H7 (cell line): ENCODE data around the gene AKIP1. TPM values are rescaled to one million over a fixed set of nuclear protein-coding genes. Genes with fewer than 3 reads are reported as not detected.
"Not testable (repeated sequence)": the region's sequence is repeated elsewhere in the genome, so short reads cannot be mapped to it uniquely, and the experiment has no call there.

Source experiments
- DNase-seq: peaks from one replicate; pipeline ENCODE4 v3.0.0; 2012
- H3K27me3 ChIP-seq: 2 replicates; pipeline ENCODE4 v1.6.0; 2011; ENCODE audit warnings: mild to moderate bottlenecking, low read length; ENCODE audit not compliant: control insufficient read depth, insufficient read depth
- H3K36me3 ChIP-seq: replicated peaks from 2 replicates; pipeline ENCODE4 v1.5.1; 2011; ENCODE audit warnings: low read length; ENCODE audit not compliant: control insufficient read depth, insufficient read depth
- H3K4me3 ChIP-seq: 2 replicates; pipeline ENCODE4 v1.5.1; 2011; ENCODE audit warnings: low read depth, mild to moderate bottlenecking, control low read depth, low read length, moderate library complexity; ENCODE audit not compliant: insufficient read depth
- total RNA-seq: library from RNA; depleted of rRNA; stranded (reverse); fragments of >200 nt; shearing (Covaris generic); gene quantifications from 2 replicates; pipeline ENCODE4 v1.2.3, GENCODE V29; 2014; rRNA removed

The AKIP1 gene, protein sequence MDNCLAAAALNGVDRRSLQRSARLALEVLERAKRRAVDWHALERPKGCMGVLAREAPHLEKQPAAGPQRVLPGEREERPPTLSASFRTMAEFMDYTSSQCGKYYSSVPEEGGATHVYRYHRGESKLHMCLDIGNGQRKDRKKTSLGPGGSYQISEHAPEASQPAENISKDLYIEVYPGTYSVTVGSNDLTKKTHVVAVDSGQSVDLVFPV
- total RNA-seq: 41.8 and 50.3 TPM in 2 replicates

DNA sequence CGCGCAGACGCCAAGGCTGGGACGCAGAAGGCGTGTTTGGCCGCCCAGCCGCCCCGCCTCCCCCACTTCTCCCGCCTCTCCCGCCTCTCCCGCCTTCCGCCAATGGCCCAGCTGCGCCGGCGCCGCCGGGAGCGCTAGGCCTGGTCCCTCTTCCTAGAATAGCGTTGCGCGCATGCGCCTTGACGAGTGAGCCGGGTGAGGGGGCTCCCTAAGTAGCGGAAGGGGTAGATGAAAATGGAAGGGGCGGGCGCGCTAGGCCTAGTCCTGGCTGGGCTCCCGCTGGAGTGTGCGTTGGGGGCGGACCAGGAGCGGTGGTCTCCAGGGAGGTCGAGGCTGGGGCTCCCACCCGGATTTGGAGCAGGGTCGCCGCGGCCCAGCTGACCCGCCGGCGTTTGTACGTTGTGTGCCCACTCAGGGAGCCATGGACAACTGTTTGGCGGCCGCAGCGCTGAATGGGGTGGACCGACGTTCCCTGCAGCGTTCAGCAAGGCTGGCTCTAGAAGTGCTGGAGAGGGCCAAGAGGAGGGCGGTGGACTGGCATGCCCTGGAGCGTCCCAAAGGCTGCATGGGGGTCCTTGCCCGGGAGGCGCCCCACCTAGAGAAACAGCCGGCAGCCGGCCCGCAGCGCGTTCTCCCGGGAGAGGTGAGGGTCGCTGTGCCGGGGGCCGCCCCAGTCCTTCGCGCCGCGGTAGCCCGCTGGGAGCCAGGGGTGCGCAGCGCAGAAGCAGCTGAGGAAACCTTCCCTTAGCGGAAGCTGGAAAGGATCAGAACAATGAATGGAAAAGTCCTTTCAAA, at the start of gene AKIP1:
Gene AKIP1, plus strand, starts transcription at position 161 of the 795 bp plus-strand sequence. Its CDS starts 261 bp downstream, at position 422.
- Histone ChIP-seq H3K27me3 (peaks cover 10% of the 10 kb centered on the region), H3K4me3 (peak within 1 kb of the TSS; percentile 87), H3K36me3 (no peaks in the 10 kb centered on the region)
- DNase-seq: peak; percentile 99

DNA sequence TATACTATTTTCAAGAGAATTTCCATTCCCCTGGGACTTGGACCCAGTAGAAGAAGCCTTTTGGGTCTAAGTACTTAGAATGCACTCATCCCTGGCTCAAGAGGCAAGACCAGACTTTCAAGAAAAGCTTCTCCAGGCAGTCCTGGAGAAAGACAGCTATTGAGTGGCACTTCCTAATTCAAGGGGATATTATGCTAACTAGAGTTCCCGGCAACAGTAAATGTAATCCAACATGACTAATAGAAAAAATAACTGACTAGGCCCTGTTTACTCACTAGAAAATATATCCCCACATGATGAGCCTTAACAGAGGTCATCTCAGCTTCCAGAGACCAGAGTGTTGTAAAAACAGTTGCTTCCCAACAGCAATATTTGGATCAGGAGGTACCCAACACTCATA, 47.2 kb upstream of the AKIP1 start:
- Histone ChIP-seq H3K27me3 (no peaks in the 10 kb centered on the region), H3K36me3 (no peaks in the 10 kb centered on the region), H3K4me3 (no peak overlapping the region)
- no peak for DNase-seq

DNA sequence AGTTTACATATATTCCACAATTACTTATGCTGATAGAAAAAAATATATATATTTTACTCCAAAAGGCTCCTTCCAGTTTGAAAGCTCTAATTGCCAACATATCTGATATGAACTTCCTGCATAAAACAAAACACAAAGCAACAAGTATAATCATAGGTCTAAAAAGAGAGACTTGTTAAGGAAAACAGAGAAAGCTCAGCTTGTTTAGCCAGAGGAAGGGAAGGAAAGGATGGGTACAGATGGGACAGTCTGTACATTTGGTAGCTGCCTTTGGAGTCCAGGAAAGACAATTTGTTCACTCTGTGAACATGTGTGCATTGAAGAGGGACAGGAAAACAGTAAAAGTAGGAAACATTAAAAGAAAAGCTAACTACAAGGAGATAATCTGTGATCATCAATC, 45.7 kb upstream of the AKIP1 start:
- no peaks in the 10 kb centered on the region for H3K36me3 ChIP-seq
- DNase-seq: no peak
- no peaks in the 10 kb centered on the region for H3K27me3 ChIP-seq
- no peak overlapping the region for H3K4me3 ChIP-seq

DNA sequence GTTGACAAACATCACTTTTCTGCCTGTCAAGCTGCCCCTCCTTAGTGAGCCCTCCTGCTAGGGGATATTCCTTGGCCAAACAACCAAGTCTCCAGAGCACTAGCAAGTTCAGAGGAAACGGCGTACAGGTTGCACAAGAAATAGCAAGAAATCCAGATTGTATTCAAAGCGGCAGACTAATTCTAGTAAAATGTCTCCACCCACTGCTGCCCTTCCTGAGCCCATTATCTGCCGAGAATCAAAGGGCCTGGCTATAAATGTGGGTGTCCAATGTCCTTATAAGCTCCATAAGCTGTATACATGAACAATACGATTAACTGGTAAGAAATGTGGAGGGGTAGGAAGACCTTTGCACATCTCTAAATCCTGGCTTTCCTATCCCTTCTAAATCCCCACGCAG, 44.0 kb upstream of the AKIP1 start:
- no peak overlapping the region for H3K4me3 ChIP-seq
- DNase-seq: no peak
- no peaks in the 10 kb centered on the region for H3K27me3 ChIP-seq
- H3K36me3 ChIP-seq: no peaks in the 10 kb centered on the region

DNA sequence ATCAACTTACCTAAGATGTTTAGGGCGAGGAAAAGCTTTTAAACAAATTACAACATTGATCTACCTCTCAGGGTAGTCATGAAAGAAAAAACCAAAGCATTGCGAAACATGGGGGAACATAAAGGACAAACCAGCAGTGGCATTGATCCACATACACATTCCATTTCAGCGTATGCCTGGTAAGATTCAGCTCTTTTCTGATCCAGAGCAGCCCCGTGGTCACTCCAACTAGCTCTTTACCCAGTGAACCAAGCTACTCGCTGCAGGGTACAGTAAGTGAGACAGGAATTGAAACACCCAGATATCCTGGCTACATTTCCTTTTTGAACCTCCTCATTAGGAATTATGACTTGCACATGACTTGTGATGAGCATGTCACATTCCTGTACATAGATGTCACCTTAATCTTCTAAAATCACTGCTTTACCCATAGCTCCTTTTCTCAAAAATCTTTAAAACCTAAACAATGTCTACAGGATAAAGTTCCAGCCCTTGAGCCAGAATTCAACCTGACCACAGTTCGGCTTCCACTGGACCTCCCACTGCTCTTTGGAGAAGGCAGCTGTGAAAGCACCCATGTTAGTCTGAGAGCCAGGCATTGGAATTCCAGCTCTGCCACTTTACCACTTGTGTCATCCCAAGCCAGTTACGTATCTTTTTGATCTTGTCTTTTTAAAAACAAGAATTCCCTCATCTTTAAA, 42.9 kb upstream of the AKIP1 start:
- DNase-seq: no peak

DNA sequence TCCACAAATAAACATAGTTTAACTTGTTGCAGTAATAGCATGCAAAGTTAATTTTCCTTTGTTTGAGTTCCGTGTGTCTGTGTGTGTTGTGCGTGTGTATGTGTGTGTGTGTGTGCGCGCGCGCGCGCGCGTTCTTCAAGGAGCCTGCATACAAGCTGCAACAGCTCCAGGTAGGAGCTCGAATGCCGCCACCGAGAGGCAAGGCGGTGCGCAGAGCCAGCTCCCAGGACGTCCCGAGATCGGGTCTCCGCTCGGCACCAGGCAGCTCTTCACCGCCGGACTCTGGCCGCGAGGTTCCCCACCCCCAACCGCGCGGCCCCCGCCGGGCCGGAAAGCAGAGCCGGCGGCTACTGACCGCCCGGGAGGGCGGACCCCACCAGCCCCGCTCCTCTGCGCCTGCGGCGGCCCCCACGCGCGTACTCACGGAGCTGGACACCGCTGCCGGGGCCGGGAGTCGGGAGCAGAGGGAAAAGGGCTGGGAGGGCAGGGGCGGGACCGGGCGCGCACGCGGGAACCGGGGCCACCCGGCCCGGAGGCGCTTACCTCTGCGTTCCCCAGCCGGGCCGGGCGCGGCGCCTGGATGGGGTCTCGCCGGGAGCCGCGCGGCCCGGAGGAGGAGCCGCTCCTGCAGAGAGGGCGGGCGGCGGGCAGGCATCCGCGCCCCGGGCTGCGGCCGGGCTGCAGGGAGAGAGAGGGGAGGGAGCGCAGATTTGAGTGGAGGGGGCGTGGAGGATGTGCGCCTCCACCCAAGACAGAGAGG, 40.4 kb upstream of the AKIP1 start:
- peak; percentile 89 for DNase-seq
- peak overlapping the region; percentile 81 for H3K4me3 ChIP-seq
- H3K36me3 ChIP-seq: no peaks in the 10 kb centered on the region
- H3K27me3 ChIP-seq: no peaks in the 10 kb centered on the region

More for the DNA sequence above, 42.9 kb upstream of the AKIP1 start:
- Histone ChIP-seq H3K27me3 (no peaks in the 10 kb centered on the region), H3K36me3 (no peaks in the 10 kb centered on the region), H3K4me3 (no peak overlapping the region)

DNA sequence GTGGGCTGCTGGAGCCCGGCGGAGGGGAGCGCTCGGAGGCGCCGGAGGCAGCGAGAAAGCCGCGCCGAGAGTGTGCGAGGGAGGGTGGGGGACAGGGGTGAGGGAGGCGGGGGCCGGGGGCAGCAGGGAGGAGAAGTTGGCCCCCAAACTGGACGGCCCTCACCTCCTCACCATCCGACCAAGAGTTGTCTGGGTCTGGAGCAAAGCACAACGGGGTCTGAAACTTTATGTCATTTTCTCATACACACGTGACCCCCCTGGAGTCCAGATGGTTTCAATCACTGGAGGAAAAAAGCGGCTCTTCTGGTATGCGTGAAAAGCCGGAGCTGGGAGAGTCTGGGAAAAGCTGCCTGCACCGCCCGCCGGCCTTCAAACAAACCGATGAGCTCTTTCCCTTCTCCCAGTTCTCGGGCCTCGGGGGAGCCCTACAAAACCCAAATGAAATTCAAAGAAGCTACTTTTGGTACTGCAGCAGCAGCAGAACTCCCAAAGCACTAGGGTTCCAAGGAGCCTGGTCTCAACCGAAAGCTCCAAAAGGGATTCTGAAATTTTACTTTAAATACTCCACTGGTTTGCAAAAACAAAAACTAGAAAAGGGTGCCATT, 39.7 kb upstream of the AKIP1 start:
- Histone ChIP-seq H3K4me3 (peak overlapping the region; percentile 81), H3K27me3 (no peaks in the 10 kb centered on the region), H3K36me3 (no peaks in the 10 kb centered on the region)
- peak; percentile 75 for DNase-seq

DNA sequence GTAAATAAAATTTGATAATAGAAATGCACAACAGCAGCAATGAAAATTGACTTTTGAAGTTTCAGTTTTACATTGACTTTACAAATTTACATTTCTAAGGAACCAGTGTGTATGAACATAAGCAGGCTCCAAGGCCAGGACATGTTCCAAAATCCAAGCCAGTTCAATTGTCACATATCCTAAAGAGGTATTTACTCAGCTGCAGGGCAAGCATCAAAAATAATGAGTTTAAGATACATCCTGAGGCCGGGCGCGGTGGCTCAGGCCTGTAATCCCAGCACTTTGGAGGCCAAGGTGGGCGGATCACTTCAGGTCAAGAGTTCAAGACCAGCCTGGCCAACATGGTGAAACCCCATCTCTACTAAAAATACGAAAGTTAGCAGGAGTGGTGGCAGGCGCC, 39.0 kb upstream of the AKIP1 start:
- Histone ChIP-seq H3K36me3 (no peaks in the 10 kb centered on the region), H3K4me3 (no peak overlapping the region), H3K27me3 (no peaks in the 10 kb centered on the region)
- no peak for DNase-seq

DNA sequence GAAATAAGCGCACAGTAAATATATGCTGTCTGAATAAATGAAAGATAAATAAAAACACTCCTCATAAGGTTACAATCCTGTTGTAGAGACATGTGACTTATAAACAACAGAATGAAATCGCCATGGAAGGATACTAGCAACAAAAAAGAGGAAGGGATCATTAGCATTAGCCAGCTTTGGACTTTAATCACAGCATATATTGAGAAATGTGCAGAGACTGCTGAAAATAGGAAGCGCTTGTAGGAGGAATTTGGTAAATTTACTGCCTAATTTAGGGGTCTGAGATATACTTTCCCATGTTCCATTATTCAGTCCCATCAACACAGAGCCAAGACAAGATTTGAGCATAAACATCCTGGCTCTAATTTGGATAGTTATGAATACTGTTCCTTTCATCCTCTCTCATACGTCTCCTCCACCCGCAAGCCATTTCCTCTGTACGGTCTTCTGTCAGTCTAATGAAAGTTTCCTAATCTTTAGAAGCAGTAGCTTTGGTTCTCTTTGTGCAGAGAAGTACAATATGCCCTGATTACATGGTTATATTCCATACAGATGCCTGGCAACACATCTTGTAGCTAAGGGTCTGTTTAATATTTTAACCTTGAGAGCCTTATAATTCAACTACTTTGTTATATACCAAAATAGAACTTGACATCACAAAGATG, 37.1 kb upstream of the AKIP1 start:
- Histone ChIP-seq H3K27me3 (no peaks in the 10 kb centered on the region), H3K4me3 (no peak overlapping the region), H3K36me3 (no peaks in the 10 kb centered on the region)
- DNase-seq: no peak

DNA sequence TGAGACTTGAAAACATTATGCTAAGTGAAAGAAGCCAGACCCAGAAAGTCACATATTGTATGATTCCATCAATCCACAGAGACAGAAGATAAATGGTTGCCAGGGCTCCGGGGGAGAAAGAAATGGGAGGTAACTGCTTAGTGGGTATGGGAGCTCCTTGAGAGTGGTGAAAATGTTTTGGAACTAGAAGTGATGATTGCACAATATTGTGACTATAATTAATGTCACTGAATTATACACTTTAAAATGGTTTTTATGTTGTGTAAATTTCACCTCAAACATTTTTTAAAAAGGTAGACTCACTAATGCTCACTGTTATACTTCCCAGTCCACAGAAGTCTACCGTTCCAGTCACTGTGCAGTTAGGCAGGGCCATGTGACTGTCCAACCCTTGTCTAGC, 32.2 kb upstream of the AKIP1 start:
- DNase-seq: no peak
- Histone ChIP-seq H3K4me3 (no peak overlapping the region), H3K36me3 (no peaks in the 10 kb centered on the region), H3K27me3 (no peaks in the 10 kb centered on the region)

DNA sequence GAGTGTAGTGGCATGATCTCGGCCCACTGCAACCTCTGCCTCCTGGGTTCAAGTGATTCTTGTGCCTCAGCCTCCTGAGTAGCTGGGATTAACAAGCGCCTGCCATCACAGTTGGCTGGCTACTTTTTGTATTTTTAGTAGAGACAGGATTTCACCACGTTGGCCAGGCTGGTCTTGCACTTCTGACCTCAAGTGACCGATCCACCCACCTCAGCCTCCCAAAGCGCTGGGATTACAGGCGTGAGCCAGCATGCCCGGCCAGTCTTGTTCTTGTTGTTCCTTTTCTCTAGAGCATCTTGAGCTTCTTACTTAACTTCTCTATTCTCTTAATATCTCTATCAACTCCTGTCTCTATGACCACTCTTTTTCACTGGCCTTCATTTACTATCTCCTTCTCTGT, 29.4 kb upstream of the AKIP1 start:
- H3K27me3 ChIP-seq, DNase-seq, H3K36me3 ChIP-seq, H3K4me3 ChIP-seq: not testable (repeated sequence)

DNA sequence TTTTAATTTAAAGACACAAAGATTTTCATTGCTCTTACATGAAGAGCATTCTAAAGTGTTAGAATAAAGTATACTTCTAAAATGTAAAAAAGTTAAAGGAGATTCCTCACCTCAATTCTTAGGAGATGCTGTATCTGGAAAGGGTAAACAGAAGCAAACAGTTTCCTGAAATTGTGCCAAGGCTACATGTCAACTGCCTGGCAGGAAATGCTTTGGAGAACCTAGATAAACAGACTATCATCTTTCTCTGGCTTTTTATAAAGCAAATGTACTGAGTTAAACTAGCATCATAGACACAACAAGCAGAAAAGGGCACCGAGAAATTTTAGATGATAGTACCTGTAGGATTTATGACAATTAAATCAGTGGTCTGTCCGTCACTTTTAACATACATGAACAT, 24.7 kb upstream of the AKIP1 start:
- H3K36me3 ChIP-seq: no peaks in the 10 kb centered on the region
- H3K27me3 ChIP-seq: no peaks in the 10 kb centered on the region
- no peak overlapping the region for H3K4me3 ChIP-seq
- DNase-seq: no peak

DNA sequence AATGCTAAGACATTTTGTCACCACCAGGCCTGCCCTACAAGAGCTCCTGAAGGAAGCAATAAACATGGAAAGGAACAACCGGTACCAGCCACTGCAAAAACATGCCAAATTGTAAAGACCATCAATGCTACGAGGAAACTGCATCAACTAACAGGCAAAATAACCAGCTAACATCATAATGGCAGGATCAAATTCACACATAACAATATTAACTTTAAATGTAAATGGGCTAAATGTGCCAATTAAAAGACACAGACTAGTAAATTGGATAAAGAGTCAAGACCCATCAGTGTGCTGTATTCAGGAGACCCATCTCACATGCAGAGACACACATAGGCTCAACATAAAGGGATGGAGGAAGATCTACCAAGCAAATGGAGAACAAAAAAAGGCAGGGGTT, 19.8 kb upstream of the AKIP1 start:
- H3K4me3 ChIP-seq, DNase-seq, H3K36me3 ChIP-seq, H3K27me3 ChIP-seq: not testable (repeated sequence)
